Dermis blood vessel endothelial cell (primary cell): ENCODE measurements around the gene KCNQ1. TPM values are rescaled to one million over a fixed set of nuclear protein-coding genes. Genes with fewer than 3 reads are reported as not detected.
A peak's percentile ranks its signal among the peaks of the same experiment; 100 is the strongest.

Source experiments
- DNase-seq: peaks from one replicate; pipeline ENCODE4 v3.0.0; 2010
- total RNA-seq: library from RNA; depleted of rRNA; stranded (reverse); fragments of >200 nt; gene quantifications from 2 replicates; pipeline ENCODE4 v1.2.3, GENCODE V29; 2014

Gene KCNQ1
- total RNA-seq, 1 donor from 2014 or later = 0.34 TPM

DNA sequence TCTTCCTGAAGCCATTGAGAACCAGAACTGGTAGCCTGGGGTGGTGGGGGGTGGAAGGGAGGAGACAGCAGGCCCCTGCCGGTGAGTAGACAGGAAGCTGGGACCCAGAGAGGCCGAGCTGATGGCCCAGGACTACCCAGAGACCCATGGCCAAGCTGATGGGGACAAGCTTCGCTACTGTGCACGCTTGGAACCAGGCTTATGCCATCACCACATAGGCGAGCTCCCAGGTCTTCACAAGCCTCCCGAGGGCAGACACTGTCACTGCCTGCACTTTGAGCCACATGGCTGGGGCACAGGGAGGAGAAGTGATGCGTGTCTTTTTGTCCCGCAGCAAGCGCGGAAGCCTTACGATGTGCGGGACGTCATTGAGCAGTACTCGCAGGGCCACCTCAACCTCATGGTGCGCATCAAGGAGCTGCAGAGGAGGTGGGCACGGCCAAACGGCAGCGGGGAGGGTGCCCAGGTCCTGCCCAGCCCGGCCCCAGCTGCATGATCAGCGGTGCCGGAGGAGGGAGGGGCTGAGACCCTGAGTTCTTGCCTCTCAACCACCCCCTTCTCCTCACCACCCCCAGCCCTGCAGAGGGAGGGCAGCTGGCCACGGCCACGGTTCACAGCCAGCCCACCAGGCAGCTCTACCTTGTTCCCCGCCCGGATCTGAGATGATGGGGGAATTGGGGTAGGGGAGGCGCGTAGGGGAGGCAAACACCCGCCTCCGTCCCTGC lies 331.0 kb downstream of the KCNQ1 start:
- DNase-seq = no peak

DNA sequence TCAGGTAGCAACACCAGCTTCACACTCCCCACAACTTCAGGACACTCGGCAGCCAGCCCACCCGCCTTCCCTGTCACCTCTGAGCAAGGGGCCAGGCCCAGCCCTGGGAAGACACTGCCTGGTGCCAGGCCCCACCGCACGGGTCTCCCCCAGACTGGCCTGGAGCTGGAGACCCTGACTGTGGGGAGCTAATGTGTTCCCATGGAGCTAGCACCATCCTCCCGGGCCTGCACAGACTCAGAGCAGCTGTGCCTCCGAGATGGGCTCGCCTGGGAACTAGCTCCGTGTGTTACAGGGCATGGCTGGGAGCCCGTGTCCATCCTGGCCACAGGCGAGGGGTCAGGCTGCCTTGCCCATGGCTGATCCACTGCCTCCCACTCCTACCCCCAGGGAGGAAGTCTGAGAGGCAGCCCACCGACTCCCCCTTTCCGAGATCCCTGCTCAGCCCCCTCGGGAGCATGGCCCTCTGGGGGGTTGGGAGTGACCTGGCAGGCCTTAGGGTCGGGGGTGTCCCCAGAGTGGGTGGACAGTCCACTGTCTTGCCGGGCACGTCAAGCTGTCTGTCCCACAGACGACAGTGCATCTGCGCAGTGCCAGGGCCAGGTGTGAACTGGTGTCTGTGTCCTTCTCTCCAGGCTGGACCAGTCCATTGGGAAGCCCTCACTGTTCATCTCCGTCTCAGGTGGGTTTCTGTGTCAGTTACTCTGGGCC lies 331.7 kb downstream of the KCNQ1 start:
- no peak for DNase-seq

DNA sequence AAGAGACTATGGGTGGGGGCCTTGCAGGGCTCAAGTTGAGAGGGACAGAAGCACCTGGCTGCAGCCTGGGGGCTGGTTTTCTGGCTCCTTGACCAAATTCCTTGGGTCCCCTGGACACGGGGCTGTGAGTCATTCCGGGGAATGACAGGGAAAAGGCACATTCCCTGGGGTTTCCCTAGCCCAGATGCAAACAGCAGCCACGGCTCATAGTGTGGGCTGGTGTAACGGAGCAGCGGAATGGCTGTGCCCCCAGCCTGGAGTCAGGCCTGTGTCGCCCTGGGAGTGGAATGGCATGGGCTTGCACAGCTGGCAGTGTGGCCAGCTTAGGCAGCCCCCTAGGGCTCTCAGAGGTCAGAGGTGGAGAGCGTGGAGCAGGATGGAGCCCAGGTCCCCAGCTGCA lies 332.6 kb downstream of the KCNQ1 start:
- no peak for DNase-seq

- no peak for DNase-seq
Measured at GRCh38 chr11:2777871-2778629, 333.2 kb downstream of the KCNQ1 start.

DNA sequence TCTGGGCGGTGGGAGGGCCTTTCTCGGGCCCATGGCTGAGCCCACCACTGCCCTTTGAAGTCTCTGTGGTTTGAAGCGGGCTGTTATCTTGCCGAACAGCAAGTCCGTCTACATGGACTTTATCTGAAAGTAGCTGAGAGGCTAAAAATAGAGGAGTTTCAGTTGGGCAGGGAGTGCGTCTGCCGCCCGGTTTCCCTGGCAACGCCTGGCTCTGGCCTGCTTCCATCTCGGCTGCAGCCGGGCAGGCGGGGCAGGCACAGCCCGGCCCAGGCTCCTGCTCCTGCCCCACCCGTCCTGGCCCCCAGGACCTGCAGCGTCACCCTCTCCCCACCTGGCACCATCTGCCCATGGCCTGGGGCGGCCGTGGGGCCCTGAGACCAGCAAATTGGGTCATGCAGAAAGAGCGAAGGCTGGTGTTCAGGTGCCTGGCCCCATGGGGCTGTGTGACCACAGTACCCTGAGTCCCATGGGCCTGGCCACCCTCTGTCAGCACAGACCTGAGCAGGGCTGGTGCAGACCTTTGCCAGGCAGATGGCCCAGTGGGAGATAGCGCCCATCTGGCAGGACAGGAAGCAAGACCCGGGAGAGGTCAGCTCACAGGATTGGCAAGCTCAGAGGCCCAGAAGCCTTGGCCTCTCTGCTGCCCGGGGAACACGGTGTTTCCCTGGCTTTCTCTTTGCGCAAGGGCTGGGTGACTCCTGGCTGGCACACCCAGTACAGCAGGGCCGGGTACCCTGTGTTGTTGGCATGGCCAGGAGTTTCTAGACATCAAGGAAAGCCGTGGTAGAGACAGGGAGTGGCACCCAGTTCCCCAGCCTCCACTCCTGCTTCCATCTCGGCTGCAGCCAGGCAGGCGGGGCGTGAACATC lies 334.1 kb downstream of the KCNQ1 start:
- peak; percentile 30 for DNase-seq

GRCh38 chr11:2779499-2779980 lies 334.7 kb downstream of the KCNQ1 start:
- DNase-seq = no peak

GRCh38 chr11:2779981-2780849 lies 335.4 kb downstream of the KCNQ1 start:
- DNase-seq = peak; percentile 11

DNA sequence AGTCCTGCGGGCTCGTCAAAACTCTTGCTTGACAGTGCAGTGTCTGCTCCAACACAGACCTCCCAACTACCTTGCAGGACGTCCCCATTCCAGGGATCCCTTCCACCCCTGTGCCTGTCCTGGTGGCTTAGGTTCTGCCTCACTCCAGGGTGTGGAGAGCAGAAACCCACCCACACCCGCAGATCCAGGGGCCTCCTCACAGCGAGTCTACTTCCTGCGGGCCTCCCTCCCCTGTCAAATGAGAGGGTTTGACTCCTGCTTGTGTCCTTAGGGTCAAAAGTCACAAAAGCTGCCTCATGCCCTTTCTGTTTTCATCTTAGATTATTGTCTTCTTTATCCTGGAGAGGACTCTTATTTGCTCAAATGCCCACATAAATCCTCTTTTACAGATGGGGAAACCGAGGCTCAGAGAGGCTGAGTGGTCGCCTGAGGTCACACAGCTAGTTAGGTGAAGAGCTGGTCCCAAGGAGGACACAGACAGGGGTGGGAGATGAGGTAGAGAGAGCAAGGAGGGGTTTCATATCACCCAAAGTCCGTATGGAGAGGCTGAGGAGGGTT lies 336.1 kb downstream of the KCNQ1 start:
- no peak for DNase-seq

DNA sequence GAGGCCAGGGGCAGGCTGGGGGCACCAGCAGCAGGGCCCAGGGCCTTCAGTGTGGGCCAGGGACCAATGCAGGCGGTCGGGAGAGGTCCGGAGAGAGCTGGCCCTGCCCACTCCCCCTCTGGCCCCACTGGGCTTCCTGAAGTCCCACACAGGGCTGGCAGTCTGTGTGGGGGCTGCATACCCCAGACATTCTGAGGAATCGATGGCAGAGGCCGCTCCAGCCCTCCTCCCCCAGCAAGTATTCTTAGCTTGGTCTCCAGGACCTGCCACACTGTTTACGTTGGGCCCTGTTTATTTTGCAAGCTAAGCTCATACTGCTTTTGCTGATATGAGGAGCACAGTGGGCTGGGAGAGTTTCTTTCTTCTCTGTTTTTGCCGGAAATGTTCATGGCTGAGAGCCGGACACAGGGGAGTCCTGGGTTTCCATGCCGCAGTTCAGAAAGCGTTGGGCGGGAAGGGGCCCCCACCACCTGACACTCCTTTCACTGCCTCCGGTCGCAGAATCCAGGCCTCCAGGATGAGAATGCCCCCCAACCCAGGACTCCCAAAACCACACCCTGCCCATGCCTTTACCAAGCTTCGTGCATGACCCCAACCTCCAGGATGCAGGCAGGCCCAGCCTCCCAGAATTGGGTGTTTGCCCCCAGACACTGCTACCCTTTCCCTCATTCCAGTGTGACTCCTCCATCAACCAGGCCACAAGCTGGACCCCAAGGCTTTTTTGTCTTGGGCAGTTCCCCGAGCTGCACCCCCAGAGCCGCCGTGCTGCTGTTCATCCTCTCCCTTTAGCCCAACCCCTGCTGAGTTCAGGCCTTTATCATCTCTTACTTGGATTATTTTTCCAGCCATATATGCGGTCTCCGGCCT lies 336.8 kb downstream of the KCNQ1 start:
- no peak for DNase-seq

- no peak for DNase-seq
Measured at GRCh38 chr11:2782769-2783168, 338.0 kb downstream of the KCNQ1 start.

- no peak for DNase-seq
Measured at GRCh38 chr11:2783536-2784082, 338.8 kb downstream of the KCNQ1 start.

DNA sequence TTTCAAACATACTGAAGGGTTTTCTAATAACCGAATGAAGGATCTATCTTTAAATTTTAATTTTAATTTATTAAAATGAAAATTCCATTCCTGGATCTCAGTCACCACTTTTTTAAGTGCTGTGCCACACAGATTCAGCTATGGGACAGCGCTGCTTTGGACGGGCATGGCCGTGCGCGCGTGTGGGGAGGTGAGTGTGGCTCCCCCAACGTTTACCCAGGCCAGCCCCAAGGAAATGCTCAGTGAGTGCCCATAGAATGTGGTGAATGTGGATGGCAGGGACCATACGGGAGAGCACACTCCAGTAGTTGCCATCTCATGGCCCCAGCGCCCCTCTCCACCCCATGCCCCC lies 343.0 kb downstream of the KCNQ1 start:
- no peak for DNase-seq

DNA sequence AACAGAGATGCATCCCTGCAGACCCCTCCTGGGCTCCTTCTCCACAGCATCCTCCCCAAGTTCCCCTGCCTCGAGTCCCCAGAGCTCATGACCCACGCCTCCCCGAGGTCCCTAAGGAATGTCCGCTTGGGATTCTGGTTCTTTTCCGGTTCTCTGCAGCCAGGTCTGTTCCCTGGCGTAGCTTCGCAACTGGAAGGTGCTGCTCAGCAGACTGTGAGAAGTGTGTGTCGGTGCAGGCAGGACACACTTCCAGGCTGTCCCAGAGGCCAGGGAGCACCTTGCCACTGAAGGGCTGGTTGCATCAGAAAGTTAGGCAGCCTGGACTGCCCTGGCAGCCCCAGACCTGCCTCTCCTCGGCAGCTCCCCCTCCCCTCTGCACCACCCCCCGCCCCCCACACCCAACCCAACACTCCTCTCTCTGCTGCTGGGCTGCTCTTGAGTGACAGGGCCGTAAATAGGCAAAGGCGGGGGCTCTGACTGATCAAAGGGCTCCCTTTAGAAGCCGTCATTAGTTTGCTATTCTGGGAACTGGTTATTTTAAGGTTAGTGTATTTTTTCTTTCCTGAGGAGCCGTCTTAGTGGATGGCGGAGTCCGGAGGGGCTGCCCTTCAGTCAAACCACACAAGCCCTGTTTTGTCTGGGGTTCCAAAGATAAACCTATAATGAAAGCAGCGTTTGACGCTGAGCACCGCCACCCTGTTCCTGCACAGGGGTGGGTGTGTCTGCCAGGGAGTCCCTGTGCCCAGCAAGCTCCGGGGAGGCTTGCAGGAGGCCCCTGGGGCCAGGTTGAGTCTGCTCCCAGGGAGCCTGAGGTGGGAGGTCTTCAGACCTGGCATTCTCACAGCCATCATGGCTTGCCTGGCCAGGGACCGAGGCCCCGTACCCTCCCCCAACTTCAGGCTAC lies 343.6 kb downstream of the KCNQ1 start:
- DNase-seq = no peak

DNA sequence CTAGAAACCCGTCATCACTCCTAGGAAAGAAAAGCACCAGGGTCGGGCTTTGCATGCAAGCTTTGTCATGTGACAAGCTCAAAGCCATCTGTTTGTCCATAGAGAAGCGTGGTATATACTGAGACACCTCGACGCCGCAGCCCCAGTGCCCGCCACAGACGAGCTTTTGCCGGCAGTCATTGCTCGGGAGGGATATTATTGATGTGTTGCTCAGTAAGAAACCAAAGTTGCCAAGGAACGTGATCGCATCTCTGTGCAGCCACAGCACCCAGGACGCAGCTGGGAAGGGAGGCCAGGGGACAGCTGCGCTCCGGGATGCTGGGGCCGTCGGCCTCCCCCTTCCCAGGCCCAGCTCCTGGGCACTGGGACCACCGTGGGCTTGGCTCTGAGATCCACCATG lies 344.5 kb downstream of the KCNQ1 start:
- no peak for DNase-seq

DNA sequence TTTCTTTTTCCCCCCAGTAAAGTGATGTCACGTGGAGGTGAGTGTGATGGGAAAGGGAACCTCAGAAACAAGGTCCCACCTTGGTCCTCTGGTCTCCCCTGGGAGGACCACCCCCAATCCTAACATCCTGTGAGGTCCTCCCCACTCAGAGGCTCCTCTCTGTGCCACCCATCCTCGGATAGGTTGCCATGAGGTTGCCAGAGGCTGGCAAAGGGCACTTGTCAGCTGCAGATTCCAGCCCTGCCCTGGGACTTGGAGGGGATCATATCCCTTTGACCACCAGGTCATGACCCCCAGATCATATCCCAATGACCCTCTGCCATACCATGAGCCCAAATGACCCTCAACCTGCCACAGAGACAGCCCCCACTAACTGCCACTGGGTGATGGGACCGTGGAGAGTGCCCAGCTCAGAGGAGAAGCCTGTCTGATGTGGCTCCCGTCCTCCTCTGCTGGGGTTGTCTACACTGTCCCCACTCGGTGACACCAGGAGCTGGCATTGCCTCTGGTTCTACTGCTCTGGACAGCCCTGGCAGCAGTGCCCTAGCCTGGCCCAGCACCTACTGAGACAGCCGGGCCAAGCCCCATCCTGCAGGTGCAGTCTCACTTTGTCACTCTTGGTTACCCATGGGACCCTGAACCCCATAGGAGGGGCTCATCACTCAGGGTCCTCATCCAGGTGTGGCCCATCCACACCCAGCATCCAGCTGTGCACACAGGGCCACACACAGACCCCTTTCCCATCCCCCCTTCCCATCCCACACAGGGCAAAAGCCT lies 345.2 kb downstream of the KCNQ1 start:
- no peak for DNase-seq

- DNase-seq = no peak
Measured at GRCh38 chr11:2790568-2790921, 345.7 kb downstream of the KCNQ1 start.

- no peak for DNase-seq
Measured at GRCh38 chr11:2791139-2791520, 346.3 kb downstream of the KCNQ1 start.
